GM23248 (cell line): Measurements from ENCODE around the gene LCORL. TPM values are rescaled to one million over a fixed set of nuclear protein-coding genes. Genes with fewer than 3 reads are reported as not detected.

Experiments used
- DNase-seq: peaks from one replicate; pipeline ENCODE4 v3.0.0-alpha.2; 2015
- H2AFZ ChIP-seq: fragments of 200-600 bp; sonication (generic); 2 replicates; pipeline ENCODE4 v1.6.1; 2016; ENCODE audit warnings: antibody characterized with exemption
- H3F3A ChIP-seq: fragments of 200-600 bp; sonication (generic); 2 replicates; pipeline ENCODE4 v1.6.1; 2016; ENCODE audit warnings: mild to moderate bottlenecking, antibody characterized with exemption, mixed run types; ENCODE audit not compliant: insufficient read depth
- H3K27ac ChIP-seq: fragments of 200-600 bp; sonication (generic); 2 replicates; pipeline ENCODE4 v1.5.1; 2016; ENCODE audit warnings: mild to moderate bottlenecking
- H3K27me3 ChIP-seq: fragments of 200-600 bp; sonication (generic); replicated peaks from 2 replicates; pipeline ENCODE4 v1.6.1; 2016; ENCODE audit warnings: mild to moderate bottlenecking; ENCODE audit not compliant: insufficient read depth
- H3K36me3 ChIP-seq: fragments of 200-600 bp; sonication (generic); 2 replicates; pipeline ENCODE4 v1.6.1; 2016; ENCODE audit warnings: low read depth, mild to moderate bottlenecking
- H3K4me1 ChIP-seq: fragments of 200-600 bp; sonication (generic); 2 replicates; pipeline ENCODE4 v1.6.1; 2016; ENCODE audit warnings: mild to moderate bottlenecking; ENCODE audit not compliant: insufficient read depth
- H3K4me2 ChIP-seq: fragments of 200-600 bp; sonication (generic); one replicate; pipeline ENCODE4 v1.6.1; 2016; ENCODE audit warnings: mild to moderate bottlenecking; ENCODE audit not compliant: unreplicated experiment
- H3K4me3 ChIP-seq: fragments of 200-600 bp; sonication (generic); 2 replicates; pipeline ENCODE4 v1.5.1; 2016; ENCODE audit warnings: mild to moderate bottlenecking
- H3K79me2 ChIP-seq: fragments of 200-600 bp; sonication (generic); 2 replicates; pipeline ENCODE4 v1.6.1; 2016; ENCODE audit warnings: mild to moderate bottlenecking; ENCODE audit not compliant: insufficient read depth
- H3K9ac ChIP-seq: fragments of 200-600 bp; sonication (generic); 2 replicates; pipeline ENCODE4 v1.6.1; 2016; ENCODE audit warnings: mild to moderate bottlenecking
- H3K9me2 ChIP-seq: fragments of 200-600 bp; sonication (generic); 2 replicates; pipeline ENCODE4 v1.6.1; 2016; ENCODE audit warnings: mixed run types, mild to moderate bottlenecking, moderate library complexity; ENCODE audit not compliant: insufficient read depth
- H3K9me3 ChIP-seq: fragments of 200-600 bp; sonication (generic); one replicate; pipeline ENCODE4 v1.6.1; 2017; ENCODE audit warnings: low read depth
- H4K20me1 ChIP-seq: fragments of 200-600 bp; sonication (generic); 2 replicates; pipeline ENCODE4 v1.6.0; 2016; ENCODE audit not compliant: insufficient read depth
- EZH2 ChIP-seq: fragments of 200-600 bp; sonication (generic); IDR thresholded peaks from 2 replicates; pipeline ENCODE4 v1.6.1; 2018; ENCODE audit warnings: antibody characterized with exemption, mild to moderate bottlenecking; ENCODE audit not compliant: insufficient read depth, poor library complexity, severe bottlenecking
- EZH2phosphoT487 ChIP-seq: fragments of 200-600 bp; sonication (generic); IDR thresholded peaks from 2 replicates; pipeline ENCODE4 v1.6.1; 2018; ENCODE audit warnings: antibody characterized with exemption, moderate library complexity, mild to moderate bottlenecking, low read depth; ENCODE audit not compliant: insufficient read depth
- WGBS, 2 experiments: methylation state at CpG; one replicate each; pipeline ENCODE4 v1.1.6; 2015 to 2017; ENCODE audit warnings: low lambda C conversion rate in 2 of 2, low coverage in 1 of 2; ENCODE audit errors: missing lambda C conversion rate in 2 of 2; 5-methylcytosine and 5-hydroxymethylcytosine counted together
- in situ Hi-C: fragments of 300-500 bp; cut with MboI; formaldehyde crosslinking; loops from 2 replicates; pipeline ENCODE4 v1.15.0; 2020
- polyA plus RNA-seq: library from polyadenylated mRNA; unstranded; fragments of >200 nt; fragmentation: Nextera tagmentation; extraction: Ambion mirVana; gene quantifications from 2 replicates; pipeline ENCODE4 v1.2.1, GENCODE V29; 2016
- total RNA-seq: library from RNA; depleted of rRNA; stranded (reverse); fragments of >200 nt; shearing (Covaris generic); gene quantifications from 2 replicates; pipeline ENCODE4 v1.2.3, GENCODE V29; 2014

Gene LCORL
- total and polyA plus RNA-seq, 2 experiments from 2014 or later, result 5.0 to 6.2 TPM

- Histone ChIP-seq H3K9me3 (no peaks in the 10 kb centered on the region), H3K4me2 (no peak overlapping the region), H3F3A (no peaks in the 10 kb centered on the region), H3K27ac (no peak overlapping the region), H3K79me2 (no peaks in the 10 kb centered on the region), H4K20me1 (no peaks in the 10 kb centered on the region), H3K36me3 (no peaks in the 10 kb centered on the region), H3K4me1 (no peaks in the 10 kb centered on the region), H3K9me2 (no peaks in the 10 kb centered on the region), H3K9ac (no peak overlapping the region), H3K4me3 (no peak overlapping the region), H2AFZ (no peak overlapping the region), H3K27me3 (no peaks in the 10 kb centered on the region)
- DNase-seq, result no peak
- no peak for TF ChIP-seq EZH2
- no peak for TF ChIP-seq EZH2phosphoT487
- in situ Hi-C loops, result no loop called here
- WGBS, 2 experiments, result 88 to 100% methylated on average over 1 of the region's 1 CpG
Measured at GRCh38 chr4:17921451-17921850, 100.1 kb downstream of the LCORL start.

GRCh38 chr4:17920681-17921080 lies 100.9 kb downstream of the LCORL start:
- DNase-seq, result no peak
- no peaks in the 10 kb centered on the region for H3F3A ChIP-seq
- no peaks in the 10 kb centered on the region for H4K20me1 ChIP-seq
- no peak overlapping the region for H3K9ac ChIP-seq
- no peaks in the 10 kb centered on the region for H3K36me3 ChIP-seq
- in situ Hi-C loops, result no loop called here
- H3K4me3 ChIP-seq, result no peak overlapping the region
- TF ChIP-seq EZH2, result no peak
- TF ChIP-seq EZH2phosphoT487, result no peak
- 98 to 100% methylated on average over 1 of the region's 1 CpG for WGBS, 2 experiments
- no peaks in the 10 kb centered on the region for H3K4me1 ChIP-seq
- H3K79me2 ChIP-seq, result no peaks in the 10 kb centered on the region
- no peak overlapping the region for H3K27ac ChIP-seq
- no peaks in the 10 kb centered on the region for H3K27me3 ChIP-seq
- H3K4me2 ChIP-seq, result no peak overlapping the region
- no peak overlapping the region for H2AFZ ChIP-seq
- no peaks in the 10 kb centered on the region for H3K9me3 ChIP-seq
- H3K9me2 ChIP-seq, result no peaks in the 10 kb centered on the region

- DNase-seq, result peak; percentile 3
- in situ Hi-C loops, result no loop called here
- H3K4me2 ChIP-seq, result no peak overlapping the region
Measured at GRCh38 chr4:17915439-17915838, 106.1 kb downstream of the LCORL start.

GRCh38 chr4:17912011-17912410 lies 109.5 kb downstream of the LCORL start:
- no peaks in the 10 kb centered on the region for H4K20me1 ChIP-seq
- H3K4me3 ChIP-seq, result no peak overlapping the region
- no peak overlapping the region for H2AFZ ChIP-seq
- 97 to 98% methylated on average over 9 of the region's 9 CpGs for WGBS, 2 experiments
- H3K36me3 ChIP-seq, result no peaks in the 10 kb centered on the region
- DNase-seq, result no peak
- no peaks in the 10 kb centered on the region for H3K9me2 ChIP-seq
- TF ChIP-seq EZH2phosphoT487 (no peak), EZH2 (no peak)
- H3K9me3 ChIP-seq, result no peaks in the 10 kb centered on the region
- no peaks in the 10 kb centered on the region for H3K27me3 ChIP-seq
- no peak overlapping the region for H3K4me2 ChIP-seq
- no peak overlapping the region for H3K9ac ChIP-seq
- H3K4me1 ChIP-seq, result no peaks in the 10 kb centered on the region
- no peaks in the 10 kb centered on the region for H3K79me2 ChIP-seq
- no peaks in the 10 kb centered on the region for H3F3A ChIP-seq
- H3K27ac ChIP-seq, result no peak overlapping the region
- in situ Hi-C loops, result no loop called here

More at GRCh38 chr4:17915439-17915838, 106.1 kb downstream of the LCORL start:
- no peak for TF ChIP-seq EZH2phosphoT487
- no peak for TF ChIP-seq EZH2
- Histone ChIP-seq H3K4me1 (no peaks in the 10 kb centered on the region), H2AFZ (no peak overlapping the region), H3K4me3 (no peak overlapping the region), H3K79me2 (no peaks in the 10 kb centered on the region), H3K9me2 (no peaks in the 10 kb centered on the region), H3K36me3 (no peaks in the 10 kb centered on the region), H4K20me1 (no peaks in the 10 kb centered on the region), H3K27me3 (no peaks in the 10 kb centered on the region), H3K9ac (no peak overlapping the region), H3K9me3 (no peaks in the 10 kb centered on the region), H3K27ac (no peak overlapping the region), H3F3A (no peaks in the 10 kb centered on the region)

GRCh38 chr4:17911608-17912007 lies 109.9 kb downstream of the LCORL start:
- TF ChIP-seq EZH2phosphoT487 (no peak), EZH2 (no peak)
- Histone ChIP-seq H3K27ac (no peak overlapping the region), H2AFZ (no peak overlapping the region), H4K20me1 (no peaks in the 10 kb centered on the region), H3K4me2 (no peak overlapping the region), H3K9ac (no peak overlapping the region), H3K9me3 (no peaks in the 10 kb centered on the region), H3K4me1 (no peaks in the 10 kb centered on the region), H3K4me3 (no peak overlapping the region), H3F3A (no peaks in the 10 kb centered on the region), H3K79me2 (no peaks in the 10 kb centered on the region), H3K36me3 (no peaks in the 10 kb centered on the region), H3K9me2 (no peaks in the 10 kb centered on the region), H3K27me3 (no peaks in the 10 kb centered on the region)
- 96 to 98% methylated on average over 11 of the region's 11 CpGs for WGBS, 2 experiments
- no peak for DNase-seq
- in situ Hi-C loops, result no loop called here
